H9 (cell line): ENCODE results near the gene MCL1. TPM values are rescaled to one million over a fixed set of nuclear protein-coding genes. Genes with fewer than 3 reads are reported as not detected.

Experiments used
- DNase-seq: peaks from one replicate; pipeline ENCODE4 v3.0.0-alpha.2; 2017
- H2AFZ ChIP-seq: one replicate; pipeline ENCODE4 v1.6.1; 2013; ENCODE audit warnings: mild to moderate bottlenecking, low read length, control low read depth, moderate library complexity
- H2AK5ac ChIP-seq: 2 replicates; pipeline ENCODE4 v1.6.1; 2013; ENCODE audit warnings: low read length, control low read depth, mixed read lengths; ENCODE audit not compliant: insufficient read length
- H2BK120ac ChIP-seq: one replicate; pipeline ENCODE4 v1.6.1; 2013; ENCODE audit warnings: low read depth, mild to moderate bottlenecking, low read length, control low read depth, inconsistent platforms; ENCODE audit not compliant: poor library complexity, severe bottlenecking
- H2BK12ac ChIP-seq: 2 replicates; pipeline ENCODE4 v1.6.1; 2013; ENCODE audit warnings: low read length, control low read depth, mixed read lengths, low read depth; ENCODE audit not compliant: insufficient read length
- H2BK15ac ChIP-seq: 2 replicates; pipeline ENCODE4 v1.6.1; 2013; ENCODE audit warnings: low read depth, low read length, control low read depth
- H2BK20ac ChIP-seq: one replicate; pipeline ENCODE4 v1.6.1; 2013; ENCODE audit warnings: low read depth, mild to moderate bottlenecking, low read length, control low read depth, inconsistent platforms; ENCODE audit not compliant: poor library complexity, severe bottlenecking
- H2BK5ac ChIP-seq: 2 replicates; pipeline ENCODE4 v1.6.1; 2013; ENCODE audit warnings: low read length, control low read depth, mixed read lengths; ENCODE audit not compliant: insufficient read length
- H3K14ac ChIP-seq: 2 replicates; pipeline ENCODE4 v1.6.1; 2013; ENCODE audit warnings: low read length, control low read depth; ENCODE audit not compliant: insufficient read depth
- H3K18ac ChIP-seq: 2 replicates; pipeline ENCODE4 v1.6.1; 2013; ENCODE audit warnings: low read depth, mild to moderate bottlenecking, mixed read lengths, low read length, control low read depth; ENCODE audit not compliant: insufficient read length
- H3K23ac ChIP-seq: 2 replicates; pipeline ENCODE4 v1.6.1; 2013; ENCODE audit warnings: low read length, control low read depth, mixed read lengths, low read depth; ENCODE audit not compliant: insufficient read length
- H3K23me2 ChIP-seq: 2 replicates; pipeline ENCODE4 v1.6.1; 2013; ENCODE audit warnings: low read depth, mild to moderate bottlenecking, mixed read lengths, low read length, control low read depth; ENCODE audit not compliant: insufficient read length, poor library complexity, severe bottlenecking
- H3K27ac ChIP-seq: 2 replicates; pipeline ENCODE4 v1.5.1; 2013; ENCODE audit warnings: low read length, control low read depth, mixed read lengths, low read depth; ENCODE audit not compliant: insufficient read length
- H3K27me3 ChIP-seq: 2 replicates; pipeline ENCODE4 v1.6.1; 2013; ENCODE audit warnings: low read length, control low read depth, inconsistent platforms; ENCODE audit not compliant: insufficient read depth
- H3K4ac ChIP-seq: 2 replicates; pipeline ENCODE4 v1.6.1; 2013; ENCODE audit warnings: low read depth, mild to moderate bottlenecking, control low read depth, inconsistent platforms, low read length, moderate library complexity
- H3K4me1 ChIP-seq: 2 replicates; pipeline ENCODE4 v1.6.1; 2013; ENCODE audit warnings: low read length, control low read depth, inconsistent platforms; ENCODE audit not compliant: insufficient read depth
- H3K4me2 ChIP-seq: 2 replicates; pipeline ENCODE4 v1.6.1; 2013; ENCODE audit warnings: low read length, control low read depth, mixed read lengths; ENCODE audit not compliant: insufficient read length, insufficient read depth
- H3K56ac ChIP-seq: 2 replicates; pipeline ENCODE4 v1.6.1; 2013; ENCODE audit warnings: low read depth, mild to moderate bottlenecking, mixed read lengths, low read length, control low read depth; ENCODE audit not compliant: insufficient read length
- H3K79me1 ChIP-seq: 2 replicates; pipeline ENCODE4 v1.6.1; 2013; ENCODE audit warnings: low read depth, mild to moderate bottlenecking, moderate library complexity, low read length, control low read depth, inconsistent platforms; ENCODE audit not compliant: insufficient read depth, poor library complexity, severe bottlenecking
- H3K79me2 ChIP-seq: 2 replicates; pipeline ENCODE4 v1.6.1; 2013; ENCODE audit warnings: low read length, control low read depth, inconsistent platforms; ENCODE audit not compliant: insufficient read depth
- H3K9ac ChIP-seq: 2 replicates; pipeline ENCODE4 v1.6.1; 2013; ENCODE audit warnings: low read length, control low read depth, mixed read lengths; ENCODE audit not compliant: insufficient read length; ENCODE audit errors: extremely low read depth
- H3K9me3 ChIP-seq: one replicate; pipeline ENCODE4 v1.6.1; 2013; ENCODE audit warnings: low read depth, low read length, inconsistent platforms; ENCODE audit not compliant: control insufficient read depth
- H3T11ph ChIP-seq: one replicate; pipeline ENCODE4 v1.6.1; 2013; ENCODE audit warnings: mild to moderate bottlenecking, low read length, control low read depth, inconsistent platforms
- H4K20me1 ChIP-seq: one replicate; pipeline ENCODE4 v1.6.1; 2013; ENCODE audit not compliant: control insufficient read depth, insufficient read length, insufficient read depth
- H4K5ac ChIP-seq: 2 replicates; pipeline ENCODE4 v1.6.1; 2013; ENCODE audit warnings: low read depth, mild to moderate bottlenecking, mixed read lengths, low read length, control low read depth; ENCODE audit not compliant: insufficient read length
- H4K8ac ChIP-seq: replicated peaks from 2 replicates; pipeline ENCODE4 v1.6.1; 2013; ENCODE audit warnings: low read length, control low read depth, mixed read lengths, low read depth; ENCODE audit not compliant: insufficient read length
- H4K91ac ChIP-seq: 2 replicates; pipeline ENCODE4 v1.6.1; 2013; ENCODE audit warnings: low read depth, mild to moderate bottlenecking, moderate library complexity, mixed read lengths, low read length, control low read depth; ENCODE audit not compliant: insufficient read length
- H3K27ac Mint-ChIP-seq, 3 experiments: 2 replicates in 2 of 3; 3 replicates in 1 of 3; pipeline ENCODE4 v1.8.0; 2020 to 2021; ENCODE audit warnings: mixed read lengths in 3 of 3, mild to moderate bottlenecking in 1 of 3, moderate library complexity in 1 of 3
- H3K27me3 Mint-ChIP-seq: 2 replicates; pipeline ENCODE4 v1.8.0; 2021; ENCODE audit warnings: low read depth, mild to moderate bottlenecking, moderate library complexity, mixed read lengths
- H3K36me3 Mint-ChIP-seq, 3 experiments: 2 replicates in 2 of 3; 3 replicates in 1 of 3; pipeline ENCODE4 v1.8.0; 2020 to 2021; ENCODE audit warnings: low read depth in 3 of 3, mixed read lengths in 3 of 3; ENCODE audit not compliant: insufficient read depth in 1 of 3
- H3K4me1 Mint-ChIP-seq, 2 experiments: 2 replicates each; pipeline ENCODE4 v1.8.0; 2020; ENCODE audit warnings: mixed read lengths in 2 of 2
- H3K4me3 Mint-ChIP-seq, 2 experiments: 2 replicates in 1 of 2; 3 replicates in 1 of 2; pipeline ENCODE4 v1.8.0; 2020 to 2021; ENCODE audit warnings: mild to moderate bottlenecking in 2 of 2, mixed read lengths in 2 of 2, moderate library complexity in 1 of 2
- H3K9me3 Mint-ChIP-seq, 2 experiments: 2 replicates in 1 of 2; 3 replicates in 1 of 2; pipeline ENCODE4 v1.8.0; 2020; ENCODE audit warnings: mild to moderate bottlenecking in 2 of 2, mixed read lengths in 2 of 2, moderate library complexity in 1 of 2
- CTCF ChIP-seq: fragments of 200-600 bp; sonication (generic); conservative IDR thresholded peaks from 3 replicates; pipeline ENCODE4 v1.8.0; 2021; ENCODE audit warnings: antibody characterized with exemption, mild to moderate bottlenecking
- WGBS: extraction: QIAGEN DNeasy Blood & Tissue Kit; methylation state at CpG from one replicate; pipeline ENCODE4 v1.1.7; 2013; ENCODE audit warnings: missing lambda C conversion rate, low lambda C conversion rate, mixed read lengths; ENCODE audit not compliant: insufficient read length; ENCODE audit errors: extremely low coverage; 5-methylcytosine and 5-hydroxymethylcytosine counted together
- total RNA-seq: library from RNA; stranded (reverse); gene quantifications from 2 replicates; pipeline ENCODE4 v1.2.1, GENCODE V29; 2021

Gene MCL1
- total RNA-seq, 1 experiment from 2014 or later, result 247 TPM

- Histone ChIP-seq H2AK5ac (no peak overlapping the region), H3K27ac (no peak overlapping the region), H2BK12ac (no peak overlapping the region), H4K5ac (no peak overlapping the region), H2BK20ac (no peak overlapping the region), H4K91ac (no peak overlapping the region), H3K14ac (no peak overlapping the region), H3T11ph (no peak overlapping the region), H3K56ac (no peak overlapping the region), H2BK5ac (no peak overlapping the region), H2BK15ac (no peak overlapping the region), H3K9me3 (no peaks in the 10 kb centered on the region), H3K18ac (no peak overlapping the region), H3K4ac (no peak overlapping the region), H3K9ac (no peak overlapping the region), H3K23ac (no peak overlapping the region), H3K79me1 (no peaks in the 10 kb centered on the region), H2BK120ac (no peak overlapping the region), H3K27me3 (no peaks in the 10 kb centered on the region), H3K23me2 (peaks cover 7% of the 10 kb centered on the region), H4K20me1 (no peaks in the 10 kb centered on the region), H3K4me2 (peak overlapping the region; percentile 98), H2AFZ (no peak overlapping the region), H3K79me2 (peaks cover 35% of the 10 kb centered on the region), H3K4me1 (peaks cover 2% of the 10 kb centered on the region), H4K8ac (no peak overlapping the region)
- peaks cover 71 to 84% (median 74%) of the 10 kb centered on the region in 3 experiments for H3K36me3 Mint-ChIP-seq
- peaks cover 6 to 15% of the 10 kb centered on the region in 2 experiments; a peak in 4 of 5 replicates for H3K9me3 Mint-ChIP-seq
- peak overlapping the region; percentile 96 to 97 for H3K4me3 Mint-ChIP-seq
- TF ChIP-seq CTCF, result no peak
- no peak for DNase-seq
- H3K27ac Mint-ChIP-seq, result peak overlapping the region in 1 of 3 experiments; percentile 96; a peak in 3 of 7 replicates
- no CpG with 5 or more reads among the region's 4 CpGs for WGBS
- peaks cover 47 to 59% of the 10 kb centered on the region in 2 experiments for H3K4me1 Mint-ChIP-seq
- peaks cover 3% of the 10 kb centered on the region; the same call in 1 of the 2 replicates for H3K27me3 Mint-ChIP-seq
These were observed 4.3 kb downstream of the MCL1 start for GRCh38 chr1:150575072-150575489.
